Inflammatory macrophage treated with lipopolysaccharide for 4 hours (primary cell): ENCODE measurements around the gene BANP.
A peak's percentile ranks its signal among the peaks of the same experiment; 100 is the strongest.
"Not testable (repeated sequence)": the region's sequence is repeated elsewhere in the genome, so short reads cannot be mapped to it uniquely, and the experiment has no call there.

ENCODE experiments used
- DNase-seq: peaks from one replicate; pipeline ENCODE4 v3.0.0-alpha.2; 2020

Gene BANP

GRCh38 chr16:87970186-87970585 lies 19.0 kb downstream of the BANP start:
- DNase-seq = no peak

- DNase-seq = no peak
Observed at GRCh38 chr16:87971933-87972332, 20.7 kb downstream of the BANP start.

- DNase-seq = no peak
Observed at GRCh38 chr16:87973717-87974116, 22.5 kb downstream of the BANP start.

- DNase-seq = peak; percentile 60
Observed at GRCh38 chr16:87974178-87974577, 22.9 kb downstream of the BANP start.

- peak; percentile 73 for DNase-seq
Observed at GRCh38 chr16:87976665-87977064, 25.4 kb downstream of the BANP start.

GRCh38 chr16:87978127-87978526 lies 26.9 kb downstream of the BANP start:
- no peak for DNase-seq

GRCh38 chr16:87979352-87979751 lies 28.1 kb downstream of the BANP start:
- no peak for DNase-seq

- not testable (repeated sequence) for DNase-seq
Observed at GRCh38 chr16:87979911-87980630, 28.8 kb downstream of the BANP start.

GRCh38 chr16:87981376-87981775 lies 30.1 kb downstream of the BANP start:
- not testable (repeated sequence) for DNase-seq

- no peak for DNase-seq
Observed at GRCh38 chr16:87982581-87983041, 31.4 kb downstream of the BANP start.

GRCh38 chr16:87983072-87983736 lies 32.0 kb downstream of the BANP start:
- not testable (repeated sequence) for DNase-seq

- DNase-seq = peak; percentile 75
Observed at GRCh38 chr16:87983737-87984097, 32.5 kb downstream of the BANP start.

- not testable (repeated sequence) for DNase-seq
Observed at GRCh38 chr16:87984180-87984579, 32.9 kb downstream of the BANP start.

GRCh38 chr16:87984632-87985267 lies 33.5 kb downstream of the BANP start:
- DNase-seq = no peak

GRCh38 chr16:87985493-87985892 lies 34.3 kb downstream of the BANP start:
- DNase-seq = not testable (repeated sequence)

- DNase-seq = peak; percentile 85
Observed at GRCh38 chr16:87986361-87986849, 35.2 kb downstream of the BANP start.

- not testable (repeated sequence) for DNase-seq
Observed at GRCh38 chr16:87988596-87988995, 37.4 kb downstream of the BANP start.

GRCh38 chr16:87990254-87990653 lies 39.0 kb downstream of the BANP start:
- DNase-seq = not testable (repeated sequence)

GRCh38 chr16:87992142-87992541 lies 40.9 kb downstream of the BANP start:
- DNase-seq = not testable (repeated sequence)

- DNase-seq = no peak
Observed at GRCh38 chr16:87993901-87994300, 42.7 kb downstream of the BANP start.

GRCh38 chr16:87995644-87996043 lies 44.4 kb downstream of the BANP start:
- DNase-seq = no peak

- DNase-seq = no peak
Observed at GRCh38 chr16:87996962-87997880, 46.0 kb downstream of the BANP start.
